ENCODE results near the gene COL27A1.
A peak's percentile ranks its signal among the peaks of the same experiment; 100 is the strongest.

Gene COL27A1

DNA sequence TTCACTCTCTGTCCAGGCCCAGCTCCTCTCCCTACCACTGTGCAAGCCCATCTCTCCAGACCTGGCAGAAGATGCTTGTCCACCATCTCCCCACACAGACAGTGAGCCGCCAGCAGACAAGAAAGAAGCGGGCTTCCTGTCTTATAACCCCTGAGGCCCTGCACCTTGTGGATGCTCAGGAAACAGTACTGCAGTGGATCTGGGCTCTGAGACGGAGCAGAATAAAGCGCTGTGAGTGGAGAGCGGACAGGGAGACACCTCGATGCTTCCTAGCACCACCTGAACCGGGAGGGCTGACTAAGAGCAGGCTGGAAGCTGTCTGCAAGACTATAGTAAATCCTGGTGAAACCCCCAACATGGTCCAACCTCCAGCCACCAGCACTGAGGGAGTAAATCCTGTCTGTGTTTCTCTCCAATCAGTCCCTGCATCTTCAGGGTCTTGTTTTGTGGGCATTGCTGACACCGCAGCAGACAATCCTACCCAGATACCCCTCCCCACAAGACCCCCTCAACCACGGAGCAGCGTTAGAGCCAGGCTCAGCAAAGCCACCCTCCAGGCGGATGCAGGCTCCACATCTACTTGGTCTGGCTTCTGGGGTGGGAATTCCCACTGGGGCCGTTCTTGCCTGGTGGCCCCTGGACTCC is 193.0 kb downstream of the COL27A1 start:
- no peak for DNase-seq

DNA sequence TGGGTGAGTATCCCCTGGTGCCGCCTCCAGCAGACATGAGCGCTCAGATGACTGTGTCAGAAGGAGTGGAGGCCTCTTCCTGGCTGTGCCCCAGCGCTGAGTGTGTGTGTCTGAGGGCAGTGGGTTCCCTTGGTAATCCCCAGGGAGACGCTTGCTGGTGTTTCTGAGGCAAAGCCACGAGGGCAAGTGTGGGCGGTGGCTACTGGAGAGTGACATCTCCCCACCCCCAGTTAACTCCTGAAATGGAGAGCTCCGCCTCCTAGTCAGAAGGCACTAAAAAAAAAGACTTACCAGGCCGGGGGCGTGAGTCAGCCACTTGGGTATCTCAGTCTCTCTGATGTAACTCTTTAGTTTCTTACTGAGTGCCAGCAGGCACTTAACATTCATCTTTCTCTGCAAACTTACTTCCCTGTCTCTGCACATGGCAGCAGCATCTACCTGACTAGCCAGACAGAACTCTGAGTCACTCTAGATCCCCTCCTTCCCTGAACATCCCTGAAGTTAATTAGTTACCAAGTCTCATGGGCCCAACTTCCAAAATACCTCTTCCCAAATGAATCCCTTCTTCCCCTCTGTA is 193.7 kb downstream of the COL27A1 start:
- peak; percentile 82 for DNase-seq

DNA sequence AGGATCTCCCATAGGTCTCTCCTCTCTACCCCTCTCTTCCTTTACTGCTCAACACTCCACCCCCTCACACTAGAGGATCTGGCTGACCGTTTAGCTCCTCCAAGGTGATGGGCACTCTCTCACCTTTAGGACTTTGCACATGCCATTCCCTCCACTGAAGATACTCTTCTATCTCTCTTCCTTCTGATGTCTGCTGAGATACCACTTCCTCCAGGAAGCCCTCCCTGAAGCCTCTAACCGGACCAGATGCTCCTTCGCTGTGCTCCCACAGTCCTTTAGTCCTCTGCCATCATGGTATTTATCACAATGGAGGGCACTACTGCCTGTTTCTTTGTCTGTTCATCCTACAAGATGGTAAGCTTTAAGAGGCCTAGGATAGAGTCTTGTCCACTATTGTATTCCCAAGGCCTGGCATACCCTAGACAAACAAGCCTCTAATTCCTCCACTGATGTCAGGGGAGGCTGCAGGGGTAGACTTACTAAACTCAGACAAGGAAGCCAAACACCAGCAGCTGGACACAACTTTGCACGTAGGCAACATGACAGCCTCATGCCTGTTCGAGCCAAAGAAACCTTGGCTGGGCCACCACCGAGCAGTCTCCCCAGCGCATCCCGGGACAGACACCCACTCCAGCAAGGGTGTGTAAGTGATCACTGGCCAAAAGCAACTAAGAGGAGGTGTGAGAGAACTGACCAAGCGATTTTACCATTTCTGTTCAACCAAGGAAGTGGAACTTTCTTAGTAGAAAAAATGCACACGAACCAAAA is 194.6 kb downstream of the COL27A1 start:
- no peak for DNase-seq

DNA sequence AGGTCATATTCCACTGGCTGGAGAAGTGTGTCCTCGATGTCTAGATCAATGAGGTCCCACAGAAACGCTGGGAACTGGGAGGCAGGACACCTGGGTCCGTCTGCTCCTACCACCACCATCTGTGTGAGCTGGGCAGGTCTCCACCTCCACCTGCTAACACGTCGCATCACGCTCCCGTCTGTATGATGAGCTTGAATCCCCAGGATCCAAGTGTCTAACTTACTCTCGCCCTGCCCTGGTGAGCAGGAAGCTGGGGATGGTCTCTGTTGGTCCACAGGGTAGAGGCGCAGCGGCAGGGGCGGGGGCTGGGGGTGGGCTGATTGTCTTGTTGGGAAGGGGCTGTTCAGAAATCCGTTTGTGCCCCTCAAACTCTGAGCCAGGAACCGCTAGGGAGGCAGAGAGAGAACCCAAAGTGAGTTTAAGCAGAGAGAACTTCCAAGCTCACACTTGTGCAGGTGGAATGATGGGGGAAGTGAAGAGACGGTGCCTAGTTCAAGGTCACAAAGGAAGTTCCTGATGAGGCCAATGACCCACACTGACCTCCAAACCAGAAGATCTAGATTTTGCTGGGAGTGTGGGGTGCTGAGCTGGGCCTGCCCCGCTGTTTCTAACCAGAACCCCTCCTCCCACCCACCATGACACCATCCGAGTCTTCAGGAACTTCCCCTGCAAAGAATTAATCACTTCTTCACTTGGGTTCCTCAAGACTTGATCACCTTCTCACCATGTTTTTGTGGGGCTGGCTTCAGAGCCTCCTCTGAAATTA is 195.5 kb downstream of the COL27A1 start:
- no peak for DNase-seq

DNA sequence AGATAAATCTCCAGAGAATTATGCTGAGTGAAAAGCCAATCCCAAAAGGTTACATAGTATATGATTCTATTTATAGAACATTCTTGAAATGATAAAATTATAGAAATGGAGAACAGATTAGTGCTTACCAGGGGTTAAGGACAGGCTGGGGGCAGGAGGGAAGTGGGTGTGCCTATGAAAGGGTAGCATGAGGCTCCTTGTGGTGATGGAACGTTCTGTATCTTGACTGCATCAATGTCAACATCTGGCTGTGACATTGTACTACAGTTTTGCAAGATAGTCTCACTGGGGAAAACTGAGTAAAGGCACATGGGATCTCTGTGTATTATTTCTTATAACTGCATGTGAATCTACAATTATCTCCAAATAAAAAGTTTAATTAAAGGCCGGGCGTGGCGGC is 196.6 kb downstream of the COL27A1 start:
- peak; percentile 34 for DNase-seq

DNA sequence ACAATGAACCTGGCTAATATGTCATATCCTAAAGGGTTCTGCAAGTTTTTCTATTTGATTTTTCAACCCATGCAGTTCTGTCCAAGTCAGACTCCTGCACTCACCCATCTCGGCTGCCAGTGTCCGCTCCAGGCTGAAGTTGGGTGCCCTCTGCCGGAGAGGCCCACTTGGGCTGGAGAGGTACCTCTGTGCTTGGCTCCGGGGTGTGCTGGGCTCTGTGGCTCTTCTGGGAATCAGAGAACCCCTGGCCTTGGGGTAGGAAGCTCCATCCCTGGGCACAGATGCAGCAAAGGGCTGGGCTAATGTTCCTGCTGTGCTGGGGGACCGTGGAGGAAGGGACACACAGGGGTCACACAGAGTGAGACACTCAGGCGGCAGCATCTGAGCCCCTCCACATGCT is 200.5 kb downstream of the COL27A1 start:
- DNase-seq: no peak

DNA sequence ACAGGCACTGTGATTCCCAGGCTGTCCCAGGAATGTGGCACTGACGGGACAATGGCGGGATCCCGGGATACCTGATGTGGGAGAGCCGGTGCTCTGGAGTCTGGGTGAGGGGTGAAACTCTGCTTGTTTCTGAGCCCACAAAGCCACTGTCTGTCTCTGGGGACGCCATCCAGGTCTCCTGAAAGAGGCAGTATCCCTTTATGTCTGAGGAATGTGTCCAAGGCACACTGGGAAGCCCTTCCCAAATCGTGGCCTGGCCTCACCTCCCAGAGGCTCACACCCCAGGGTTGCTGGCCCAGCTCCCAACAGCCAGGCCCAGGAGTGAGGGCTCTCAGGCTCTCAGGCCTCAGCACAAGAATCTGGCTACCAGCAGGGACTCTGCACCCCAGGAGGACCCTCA is 201.5 kb downstream of the COL27A1 start:
- DNase-seq: no peak

DNA sequence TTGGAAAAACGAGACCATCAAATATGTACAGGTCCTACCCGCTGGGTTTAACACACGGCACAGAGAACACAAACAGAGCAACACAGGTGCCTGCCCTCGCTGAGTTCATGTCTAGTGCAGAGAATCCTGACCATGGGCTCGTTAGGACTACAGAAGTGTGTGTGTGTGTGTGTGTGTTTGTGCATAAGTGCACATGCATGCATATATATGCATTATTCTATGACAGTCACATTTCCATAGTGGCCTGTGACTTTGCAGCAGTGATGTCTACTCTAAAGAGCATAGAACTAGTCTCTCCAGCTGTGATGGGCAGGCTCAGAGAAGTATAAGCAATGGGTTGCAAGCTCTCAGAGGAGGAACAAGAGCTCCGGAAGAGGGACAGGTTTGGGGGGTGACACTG is 202.0 kb downstream of the COL27A1 start:
- no peak for DNase-seq

DNA sequence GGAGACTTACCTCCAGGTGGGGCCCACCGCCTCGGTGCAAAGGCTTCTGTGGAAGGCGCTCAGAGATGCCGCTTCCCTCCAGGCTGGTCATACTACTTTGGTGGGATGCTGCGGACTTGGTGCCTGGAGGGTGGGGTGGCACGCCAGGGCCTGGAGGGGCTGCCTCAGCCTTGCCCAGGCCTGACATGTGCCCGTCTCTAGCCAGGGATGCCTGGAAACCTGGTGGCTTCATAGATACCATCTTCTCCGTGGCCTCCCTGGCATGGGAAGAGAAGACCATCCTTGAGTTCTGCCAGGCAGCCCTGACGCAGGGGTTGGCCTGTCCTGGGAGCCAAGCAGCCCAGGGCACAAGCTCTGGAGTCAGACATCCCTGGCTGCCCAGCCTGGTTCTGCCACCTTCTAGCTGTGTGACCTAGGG is 202.6 kb downstream of the COL27A1 start:
- no peak for DNase-seq

DNA sequence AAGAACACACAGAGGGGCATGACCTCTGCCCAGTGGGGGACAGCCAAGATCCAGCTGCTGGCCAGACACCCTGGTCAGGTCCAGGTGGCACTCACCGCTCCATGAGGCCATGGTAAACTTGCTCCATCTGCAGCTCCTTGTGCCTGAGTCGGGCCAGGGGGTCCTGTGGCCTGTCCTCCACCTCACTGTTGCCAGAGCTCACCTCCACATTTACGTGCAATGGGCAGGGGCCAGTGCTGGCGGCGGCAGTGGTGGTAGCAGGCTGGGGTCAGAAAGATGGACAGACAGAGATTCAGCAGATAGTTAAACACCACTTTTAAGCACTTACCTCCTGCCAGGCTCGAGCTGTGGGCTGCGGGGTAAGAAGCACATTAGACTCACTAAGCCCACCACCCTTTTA is 204.5 kb downstream of the COL27A1 start:
- DNase-seq: no peak

DNA sequence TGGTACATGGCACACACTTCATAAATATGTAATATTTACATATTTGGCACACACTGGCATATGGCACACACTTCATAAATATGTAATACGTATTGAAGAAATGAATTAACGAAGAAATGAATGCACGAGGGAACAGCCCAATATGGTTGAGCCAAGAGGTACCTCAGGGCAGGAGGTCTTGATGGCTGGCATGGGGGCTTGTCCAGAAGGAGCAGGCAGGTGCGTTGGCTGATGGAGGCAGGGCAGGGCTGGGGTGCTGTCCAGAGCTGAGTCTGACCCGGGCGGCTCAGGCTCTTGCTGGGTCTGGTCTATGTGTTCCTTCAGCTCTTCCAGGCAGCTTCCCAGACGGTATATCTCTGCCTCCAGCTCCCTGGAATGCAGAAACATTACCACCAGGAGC is 206.2 kb downstream of the COL27A1 start:
- no peak for DNase-seq
